Stomach (tissue), 4 donors: ENCODE data around the gene THSD4.

Source experiments
- CTCF ChIP-seq, 7 experiments: fragments of 450-650 bp in 4 of 7; fragments of 200-600 bp in 3 of 7; sonication (generic) in 3 of 7; IDR thresholded peaks; one replicate each; pipeline ENCODE4 v1.5.1; 2016 to 2019; ENCODE audit warnings: antibody characterized with exemption in 7 of 7, control low read depth in 2 of 7, mild to moderate bottlenecking in 1 of 7
- EP300 ChIP-seq: sonication (generic); formaldehyde crosslinking; IDR thresholded peaks from one replicate; pipeline ENCODE4 v1.6.1; 2017; ENCODE audit warnings: antibody characterized with exemption
- POLR2A ChIP-seq, 4 donors: fragments of 450-650 bp; IDR thresholded peaks; one replicate each; pipeline ENCODE4 v1.6.1; 2016; ENCODE audit warnings: antibody characterized with exemption in 4 of 4, control low read depth in 2 of 4, mild to moderate bottlenecking in 1 of 4, moderate library complexity in 1 of 4
- POLR2AphosphoS5 ChIP-seq, 3 donors: sonication (generic); formaldehyde crosslinking; IDR thresholded peaks; one replicate each; pipeline ENCODE4 v1.6.1; 2016; ENCODE audit warnings: antibody characterized with exemption in 3 of 3

GRCh38 chr15:71472566-71472965, 357.3 kb downstream of the THSD4 start:
- TF ChIP-seq EP300 (no peak), POLR2A (IDR thresholded peaks at IDR 0.05) (no peak), POLR2AphosphoS5 (IDR thresholded peaks at IDR 0.05) (no peak), CTCF (IDR thresholded peaks at IDR 0.05) (no peak)
